Gastroesophageal sphincter (tissue), 3 donors: Measurements from ENCODE around the gene ASAH2.

ENCODE experiments used
- CTCF ChIP-seq, 4 experiments: fragments of 200-600 bp in 2 of 4; fragments of 450-650 bp in 2 of 4; sonication (generic) in 1 of 4; IDR thresholded peaks; one replicate each; pipeline ENCODE4 v1.5.1; 2017 to 2019; ENCODE audit warnings: antibody characterized with exemption in 4 of 4, mild to moderate bottlenecking in 2 of 4, moderate library complexity in 2 of 4
- POLR2AphosphoS5 ChIP-seq: sonication (generic); formaldehyde crosslinking; IDR thresholded peaks from one replicate; pipeline ENCODE4 v1.6.1; 2017; ENCODE audit warnings: antibody characterized with exemption

GRCh38 chr10:50289196-50289595 lies 37.9 kb upstream of the ASAH2 start:
- TF ChIP-seq POLR2AphosphoS5 (no peak), CTCF (IDR thresholded peaks at IDR 0.05) (no peak)
